ENCODE results near the gene C11orf71.

DNA sequence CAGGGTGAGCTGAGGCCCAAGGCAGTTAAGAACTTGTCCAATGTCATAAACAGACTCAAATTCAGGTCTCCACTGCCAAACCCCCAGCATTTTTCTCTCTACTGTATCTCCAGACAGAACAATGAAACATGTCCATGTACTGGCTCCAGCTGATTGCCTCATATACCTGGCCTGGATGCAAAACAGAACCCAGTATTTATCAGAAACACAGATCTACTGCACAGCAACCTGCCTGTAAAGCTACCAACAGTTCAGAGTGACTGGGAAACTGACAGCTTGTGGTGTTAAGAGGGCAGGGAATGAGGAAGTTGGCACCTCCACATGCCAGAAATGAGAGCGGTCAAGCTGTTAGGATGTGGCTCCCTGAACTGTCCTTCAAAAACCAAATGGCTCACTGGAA lies 41.6 kb downstream of the C11orf71 start:
- TF ChIP-seq, protein P1, sequence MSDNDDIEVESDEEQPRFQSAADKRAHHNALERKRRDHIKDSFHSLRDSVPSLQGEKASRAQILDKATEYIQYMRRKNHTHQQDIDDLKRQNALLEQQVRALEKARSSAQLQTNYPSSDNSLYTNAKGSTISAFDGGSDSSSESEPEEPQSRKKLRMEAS (IDR thresholded peaks at IDR 0.05), result no peak
- no peak for TF ChIP-seq RAD21 (IDR thresholded peaks at IDR 0.05; ENCODE audit: low read depth)

Measured in Ishikawa (cell line).